ENCODE results near the gene SLC40A1.

SLC40A1 gene

DNA sequence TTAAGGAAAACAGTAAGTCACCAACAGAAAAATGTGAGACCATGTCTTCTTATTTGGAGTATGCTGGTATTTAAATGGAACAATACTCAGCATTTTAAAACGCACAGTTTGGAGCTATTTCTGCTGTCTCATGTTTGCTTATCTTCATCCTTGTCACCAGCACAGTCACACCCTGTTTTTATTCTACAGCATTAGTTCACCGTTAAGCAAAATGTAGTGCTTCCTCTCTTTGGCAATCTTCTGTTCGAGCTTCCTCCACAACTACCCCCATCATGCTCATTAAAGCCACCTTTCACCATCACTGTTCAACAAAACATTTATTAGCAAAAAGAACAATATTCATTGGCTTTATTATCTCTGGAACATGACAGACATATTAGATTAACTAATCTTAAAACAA is 64.0 kb downstream of the SLC40A1 start:
- TF ChIP-seq CTCF (conservative IDR thresholded peaks at IDR 0.05; ENCODE audit: low read depth, low read length): no peak
- DNase-seq (ENCODE audit: low read depth): no peak
- H3K4me3 ChIP-seq (ENCODE audit: low read length): no peak overlapping the region

- no peak overlapping the region for H3K4me3 ChIP-seq (ENCODE audit: low read length)
- TF ChIP-seq CTCF (conservative IDR thresholded peaks at IDR 0.05; ENCODE audit: low read depth, low read length): no peak
- DNase-seq (ENCODE audit: low read depth): no peak
Measured at GRCh38 chr2:189515264-189515663, 65.3 kb downstream of the SLC40A1 start.

DNA sequence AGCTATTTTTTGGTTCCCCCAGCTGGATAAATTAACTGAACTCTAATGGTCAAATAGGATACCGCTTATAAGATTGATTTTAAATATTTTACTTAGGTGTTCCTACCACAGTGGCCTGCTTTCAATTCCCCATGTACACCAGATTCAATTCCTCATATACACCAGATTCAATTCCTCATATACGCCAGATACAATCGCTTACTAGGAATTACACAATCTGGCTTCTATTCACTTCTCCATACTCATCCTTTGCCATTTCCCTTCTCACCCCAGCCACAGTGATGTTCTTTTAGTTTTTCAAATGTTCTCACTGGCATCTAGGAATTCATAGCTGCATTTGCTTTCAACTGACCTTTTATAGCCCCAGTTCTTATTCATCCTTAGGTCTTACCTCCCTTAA is 66.5 kb downstream of the SLC40A1 start:
- TF ChIP-seq CTCF (conservative IDR thresholded peaks at IDR 0.05; ENCODE audit: low read depth, low read length): no peak
- no peak for DNase-seq (ENCODE audit: low read depth)
- H3K4me3 ChIP-seq (ENCODE audit: low read length): no peak overlapping the region

- no peak for DNase-seq (ENCODE audit: low read depth)
- no peak overlapping the region for H3K4me3 ChIP-seq (ENCODE audit: low read length)
- TF ChIP-seq CTCF (conservative IDR thresholded peaks at IDR 0.05; ENCODE audit: low read depth, low read length): no peak
Measured at GRCh38 chr2:189512879-189513278, 67.7 kb downstream of the SLC40A1 start.

DNA sequence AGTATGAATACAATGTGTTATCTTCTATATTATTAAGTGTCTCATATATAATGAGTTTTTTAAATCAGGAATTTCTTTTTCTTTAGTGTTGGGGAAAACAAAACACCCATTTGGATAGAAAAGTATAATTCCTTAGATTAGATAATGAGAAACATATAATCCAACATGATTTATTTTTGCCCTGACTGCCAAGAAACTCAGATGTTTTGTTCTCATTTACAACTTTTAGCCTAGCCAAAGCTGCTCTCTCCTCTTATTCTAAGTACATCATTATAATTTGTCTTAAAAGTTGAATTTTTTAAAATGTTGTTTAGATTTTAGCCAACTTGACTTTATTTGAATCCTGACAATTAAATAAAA is 68.6 kb downstream of the SLC40A1 start:
- H3K4me3 ChIP-seq (ENCODE audit: low read length): no peak overlapping the region
- no peak for DNase-seq (ENCODE audit: low read depth)
- TF ChIP-seq CTCF (conservative IDR thresholded peaks at IDR 0.05; ENCODE audit: low read depth, low read length): no peak

DNA sequence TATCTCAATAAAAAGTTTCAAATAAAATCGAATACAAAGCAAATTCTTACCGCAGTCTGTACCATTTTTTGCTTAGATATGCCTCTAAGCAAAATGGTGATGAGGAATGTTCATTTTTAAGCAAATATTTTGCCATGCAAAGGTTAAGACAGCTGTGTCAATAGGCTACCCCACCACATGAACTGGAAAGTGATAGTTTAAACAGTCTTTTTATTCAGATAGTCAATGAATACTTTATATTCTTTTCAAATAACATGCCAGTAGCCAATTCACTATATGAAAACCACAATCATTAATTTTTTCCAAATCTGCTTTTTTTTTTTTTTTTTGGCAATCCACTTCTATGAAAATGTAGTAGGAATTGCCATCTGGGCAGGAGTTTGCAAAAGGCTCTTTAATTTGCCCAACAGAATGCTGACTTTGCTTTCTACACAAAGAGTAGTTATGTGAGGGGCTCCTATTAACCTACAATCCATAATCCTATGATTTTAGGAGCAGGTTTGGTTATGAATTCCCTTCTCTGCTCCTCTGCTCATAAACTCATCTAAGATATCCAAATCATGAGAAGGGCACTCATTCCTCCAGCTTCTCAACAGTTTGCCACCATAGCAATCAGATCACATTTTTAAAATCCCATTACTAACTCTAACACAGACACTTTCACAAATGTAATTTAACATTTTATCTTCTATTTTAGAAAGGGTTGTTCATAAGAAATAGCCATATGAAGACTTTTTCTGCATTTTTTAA is 69.2 kb downstream of the SLC40A1 start:
- no peak for TF ChIP-seq CTCF (conservative IDR thresholded peaks at IDR 0.05; ENCODE audit: low read depth, low read length)
- DNase-seq (ENCODE audit: low read depth): no peak
- H3K4me3 ChIP-seq (ENCODE audit: low read length): no peak overlapping the region

All from retinal pigment epithelial cell (primary cell).